HG03442 (cell line): ENCODE results near the gene GPR87.

Experiments used
- ATAC-seq: cut with Tn5 transposase; IDR thresholded peaks from one replicate; pipeline ENCODE4 v1.9.1; 2021; ENCODE audit warnings: mild to moderate bottlenecking, moderate library complexity; ENCODE audit not compliant: unreplicated experiment

The GPR87 gene

GRCh38 chr3:151283907-151284461 is 32.6 kb downstream of the GPR87 start:
- no peak for ATAC-seq

GRCh38 chr3:151283387-151283786 is 33.2 kb downstream of the GPR87 start:
- no peak for ATAC-seq

GRCh38 chr3:151282921-151283320 is 33.7 kb downstream of the GPR87 start:
- no peak for ATAC-seq

GRCh38 chr3:151281671-151282324 is 34.8 kb downstream of the GPR87 start:
- ATAC-seq, result no peak

GRCh38 chr3:151278230-151278629 is 38.4 kb downstream of the GPR87 start, which contains the start of gene P2RY14:
Gene P2RY14 (minus strand): TSS chr3:151278542. CDS start chr3:151214316, 64,226 bp downstream.
- no peak for ATAC-seq

- peak; percentile 57 for ATAC-seq
These were observed 40.0 kb downstream of the GPR87 start for GRCh38 chr3:151276687-151277042.

GRCh38 chr3:151276038-151276686 is 40.5 kb downstream of the GPR87 start:
- peak; percentile 19 for ATAC-seq

- ATAC-seq, result no peak
These were observed 41.5 kb downstream of the GPR87 start for GRCh38 chr3:151275091-151275490.

GRCh38 chr3:151269631-151270030 is 47.0 kb downstream of the GPR87 start:
- no peak for ATAC-seq

GRCh38 chr3:151268267-151269235 is 48.1 kb downstream of the GPR87 start:
- peak; percentile 55 for ATAC-seq

- no peak for ATAC-seq
These were observed 49.6 kb downstream of the GPR87 start for GRCh38 chr3:151267066-151267465.

GRCh38 chr3:151265866-151266265 is 50.8 kb downstream of the GPR87 start:
- peak; percentile 95 for ATAC-seq

- no peak for ATAC-seq
These were observed 51.5 kb downstream of the GPR87 start for GRCh38 chr3:151265166-151265565.

GRCh38 chr3:151264605-151265004 is 52.0 kb downstream of the GPR87 start:
- no peak for ATAC-seq

- no peak for ATAC-seq
These were observed 53.6 kb downstream of the GPR87 start for GRCh38 chr3:151262871-151263525.

- no peak for ATAC-seq
These were observed 57.0 kb downstream of the GPR87 start for GRCh38 chr3:151259664-151260063.

GRCh38 chr3:151256749-151257148 is 59.9 kb downstream of the GPR87 start:
- ATAC-seq, result no peak

GRCh38 chr3:151248772-151249337 is 67.8 kb downstream of the GPR87 start:
- ATAC-seq, result no peak
